Measurements from ENCODE around the gene WDR90.

DNA sequence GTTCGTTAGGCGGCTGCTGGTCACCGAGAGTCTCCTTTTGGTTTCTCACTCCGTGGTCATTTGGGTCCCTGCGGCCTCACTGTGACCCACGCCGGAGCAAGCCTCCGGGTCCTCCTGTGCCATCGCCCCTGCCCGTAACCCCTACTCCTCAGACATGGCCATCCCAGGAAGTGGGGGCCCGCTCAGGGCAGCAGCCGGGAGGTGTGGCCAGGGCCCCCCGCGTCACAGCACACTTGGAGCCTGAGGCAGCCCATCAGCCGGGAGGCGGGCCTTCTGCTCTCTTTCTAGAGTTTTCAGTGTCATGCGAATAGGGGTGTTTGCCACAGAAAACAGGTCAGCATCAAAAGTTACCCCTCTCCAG lies 26.3 kb upstream of the WDR90 start:
- TF ChIP-seq, protein P1, sequence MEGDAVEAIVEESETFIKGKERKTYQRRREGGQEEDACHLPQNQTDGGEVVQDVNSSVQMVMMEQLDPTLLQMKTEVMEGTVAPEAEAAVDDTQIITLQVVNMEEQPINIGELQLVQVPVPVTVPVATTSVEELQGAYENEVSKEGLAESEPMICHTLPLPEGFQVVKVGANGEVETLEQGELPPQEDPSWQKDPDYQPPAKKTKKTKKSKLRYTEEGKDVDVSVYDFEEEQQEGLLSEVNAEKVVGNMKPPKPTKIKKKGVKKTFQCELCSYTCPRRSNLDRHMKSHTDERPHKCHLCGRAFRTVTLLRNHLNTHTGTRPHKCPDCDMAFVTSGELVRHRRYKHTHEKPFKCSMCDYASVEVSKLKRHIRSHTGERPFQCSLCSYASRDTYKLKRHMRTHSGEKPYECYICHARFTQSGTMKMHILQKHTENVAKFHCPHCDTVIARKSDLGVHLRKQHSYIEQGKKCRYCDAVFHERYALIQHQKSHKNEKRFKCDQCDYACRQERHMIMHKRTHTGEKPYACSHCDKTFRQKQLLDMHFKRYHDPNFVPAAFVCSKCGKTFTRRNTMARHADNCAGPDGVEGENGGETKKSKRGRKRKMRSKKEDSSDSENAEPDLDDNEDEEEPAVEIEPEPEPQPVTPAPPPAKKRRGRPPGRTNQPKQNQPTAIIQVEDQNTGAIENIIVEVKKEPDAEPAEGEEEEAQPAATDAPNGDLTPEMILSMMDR (IDR thresholded peaks at IDR 0.05), result no peak
- TF ChIP-seq POLR2A (IDR thresholded peaks at IDR 0.05), result no peak

Data from uterus (tissue), 2 donors.